Measurements from ENCODE around the gene FUT2. TPM values are rescaled to one million over a fixed set of nuclear protein-coding genes. Genes with fewer than 3 reads are reported as not detected.

The FUT2 gene
- total and polyA plus RNA-seq, 2 experiments from 2014 or later = 0.25 TPM; not detected in 1

DNA sequence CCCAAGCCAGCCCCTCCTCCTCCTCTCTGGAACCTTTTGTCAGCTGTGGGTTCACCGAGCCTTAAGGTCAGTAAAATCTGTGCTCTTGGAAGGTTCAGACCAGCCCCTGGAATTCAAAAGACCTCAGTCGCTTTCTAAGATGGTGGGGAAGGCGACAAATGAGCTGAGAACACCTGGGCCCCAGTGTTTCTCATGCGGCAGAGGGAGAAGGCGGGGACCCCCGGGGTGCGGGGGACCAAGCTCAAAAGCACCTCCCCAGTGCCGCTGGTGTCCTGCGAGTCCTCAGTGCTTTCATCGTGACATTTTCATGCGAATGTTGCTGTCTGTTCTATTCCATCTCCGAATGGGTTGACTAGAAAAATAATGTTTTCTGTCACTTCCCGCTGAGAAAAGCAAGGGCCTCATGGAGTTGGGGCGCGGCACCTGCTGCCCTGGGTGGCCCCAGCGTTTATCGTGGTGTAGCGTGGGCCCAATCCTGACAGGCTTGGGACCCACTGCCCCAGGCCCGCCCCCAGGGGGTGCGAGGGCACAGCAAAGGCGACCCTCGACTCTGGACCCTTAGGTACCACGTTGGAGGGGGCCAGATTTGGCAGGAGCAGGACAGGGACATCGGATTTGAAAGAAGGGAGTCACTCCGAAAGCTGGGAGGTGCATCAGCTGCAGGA is 22.2 kb upstream of the FUT2 start:
- H3K27me3 ChIP-seq (replicated peaks; ENCODE audit: insufficient read depth) = no peaks in the 10 kb centered on the region

DNA sequence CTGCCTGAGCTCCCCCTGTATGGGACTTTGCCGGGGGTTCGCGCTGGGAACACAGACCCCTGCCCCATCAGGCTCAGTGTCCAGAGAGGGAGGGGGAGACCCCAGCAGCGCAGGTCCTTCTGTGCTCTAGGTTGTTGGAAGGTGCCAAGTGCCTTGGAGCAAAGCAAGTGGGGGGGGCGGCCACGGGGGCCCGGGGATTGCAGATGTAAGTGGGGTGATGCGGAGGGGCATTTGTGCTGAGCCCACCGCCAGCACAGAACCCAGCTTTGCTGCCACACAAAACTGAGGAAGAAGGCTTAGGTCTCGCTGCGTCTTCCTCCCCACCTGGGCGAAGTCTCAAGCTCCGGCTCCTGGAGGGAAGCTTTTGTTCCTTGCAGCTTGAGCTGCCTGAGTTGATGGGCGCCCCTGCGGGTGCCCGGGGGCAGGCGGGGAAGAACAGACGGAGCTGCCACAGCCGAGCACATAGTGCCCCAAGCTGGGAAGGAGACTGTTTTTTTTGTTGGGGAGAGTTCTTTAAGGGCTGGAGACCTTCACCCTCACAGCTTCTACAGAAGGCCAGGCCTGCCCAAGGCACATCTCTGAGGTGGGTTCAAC is 21.5 kb upstream of the FUT2 start:
- Histone ChIP-seq H3K27me3 (replicated peaks; ENCODE audit: insufficient read depth) (no peaks in the 10 kb centered on the region), H3K9me2 (ENCODE audit: insufficient read depth) (no peaks in the 10 kb centered on the region), H3K36me3 (ENCODE audit: low read depth) (no peaks in the 10 kb centered on the region), H3K27ac (no peak overlapping the region), H4K20me1 (ENCODE audit: insufficient read depth) (no peaks in the 10 kb centered on the region), H3F3A (ENCODE audit: insufficient read depth) (no peaks in the 10 kb centered on the region), H3K9me3 (ENCODE audit: low read depth) (no peaks in the 10 kb centered on the region), H3K4me2 (ENCODE audit: unreplicated experiment) (no peak overlapping the region), H3K9ac (no peak overlapping the region), H2AFZ (no peak overlapping the region), H3K4me1 (ENCODE audit: insufficient read depth) (no peaks in the 10 kb centered on the region), H3K79me2 (ENCODE audit: insufficient read depth) (no peaks in the 10 kb centered on the region), H3K4me3 (no peak overlapping the region)
- in situ Hi-C loops (cut with MboI) = no loop called here
- TF ChIP-seq EZH2 (IDR thresholded peaks at IDR 0.05; ENCODE audit: insufficient read depth, poor library complexity, severe bottlenecking) (no peak), EZH2phosphoT487 (IDR thresholded peaks at IDR 0.05; ENCODE audit: insufficient read depth, low read depth) (no peak)
- WGBS, 2 experiments (ENCODE audit: low coverage in 1 of 2, low lambda C conversion rate in 2 of 2, missing lambda C conversion rate in 2 of 2) = 84 to 87% methylated on average over 13 to 19 of the region's 19 CpGs
- DNase-seq = no peak

More for the DNA sequence above, 22.2 kb upstream of the FUT2 start:
- in situ Hi-C loops (cut with MboI) = no loop called here
- Histone ChIP-seq H3K9ac (no peak overlapping the region), H3K36me3 (ENCODE audit: low read depth) (no peaks in the 10 kb centered on the region), H3K79me2 (ENCODE audit: insufficient read depth) (no peaks in the 10 kb centered on the region), H3K4me2 (ENCODE audit: unreplicated experiment) (no peak overlapping the region), H3K9me2 (ENCODE audit: insufficient read depth) (no peaks in the 10 kb centered on the region), H3F3A (ENCODE audit: insufficient read depth) (no peaks in the 10 kb centered on the region), H3K4me1 (ENCODE audit: insufficient read depth) (no peaks in the 10 kb centered on the region), H3K27ac (no peak overlapping the region), H3K4me3 (no peak overlapping the region), H4K20me1 (ENCODE audit: insufficient read depth) (no peaks in the 10 kb centered on the region), H3K9me3 (ENCODE audit: low read depth) (no peaks in the 10 kb centered on the region), H2AFZ (no peak overlapping the region)
- no peak for TF ChIP-seq EZH2phosphoT487 (IDR thresholded peaks at IDR 0.05; ENCODE audit: insufficient read depth, low read depth)
- no peak for TF ChIP-seq EZH2 (IDR thresholded peaks at IDR 0.05; ENCODE audit: insufficient read depth, poor library complexity, severe bottlenecking)
- WGBS, 2 experiments (ENCODE audit: low coverage in 1 of 2, low lambda C conversion rate in 2 of 2, missing lambda C conversion rate in 2 of 2) = 76 to 77% methylated on average over 25 of the region's 25 CpGs
- DNase-seq = no peak

DNA sequence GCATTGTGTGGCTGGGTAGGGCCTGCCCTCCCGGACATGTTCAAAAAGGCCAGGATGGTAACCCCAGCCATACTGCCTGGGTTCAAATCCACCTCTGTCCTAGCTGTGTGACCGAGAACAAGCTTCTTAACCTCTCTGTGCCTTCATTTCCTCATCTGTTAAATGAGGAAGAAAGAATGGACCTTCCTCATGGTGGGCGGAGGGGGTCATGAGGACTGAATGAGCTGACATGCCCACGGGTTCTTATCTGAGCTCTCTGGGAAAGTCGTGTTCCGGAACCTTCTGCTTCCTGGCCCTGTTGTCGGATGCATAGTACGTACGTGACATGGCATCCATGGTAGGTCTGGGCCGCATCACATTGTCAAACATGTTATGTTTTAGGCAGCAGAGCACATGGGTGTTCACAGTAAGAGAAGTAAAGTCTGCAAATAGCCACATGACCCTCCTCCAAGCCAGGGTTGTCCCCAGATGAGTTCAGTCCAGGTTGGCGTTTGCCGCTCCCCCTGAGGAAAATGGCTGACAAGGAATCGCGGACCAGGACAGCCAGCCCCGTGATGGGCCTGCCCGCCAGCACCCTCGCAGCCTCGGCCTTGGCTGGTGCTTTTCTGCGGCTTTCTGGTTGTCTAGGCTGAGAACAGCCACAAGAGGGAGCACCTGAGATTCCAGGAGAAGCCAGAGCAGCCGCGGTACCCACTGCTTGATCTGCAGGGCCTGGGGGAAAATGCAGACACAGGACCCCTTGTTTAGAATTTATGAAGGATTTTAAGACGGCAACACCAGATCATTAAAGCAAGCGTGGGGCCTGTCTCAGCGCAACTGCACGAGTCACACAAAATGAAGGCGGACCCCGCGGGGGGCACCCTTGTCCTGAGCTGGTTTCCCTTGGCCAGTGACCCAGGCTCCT is 20.6 kb upstream of the FUT2 start:
- in situ Hi-C loops (cut with MboI) = no loop called here
- Histone ChIP-seq H3F3A (ENCODE audit: insufficient read depth) (no peaks in the 10 kb centered on the region), H3K27ac (no peak overlapping the region), H3K27me3 (replicated peaks; ENCODE audit: insufficient read depth) (no peaks in the 10 kb centered on the region), H3K9ac (no peak overlapping the region), H3K4me1 (ENCODE audit: insufficient read depth) (no peaks in the 10 kb centered on the region), H3K9me3 (ENCODE audit: low read depth) (no peaks in the 10 kb centered on the region), H3K9me2 (ENCODE audit: insufficient read depth) (no peaks in the 10 kb centered on the region), H4K20me1 (ENCODE audit: insufficient read depth) (no peaks in the 10 kb centered on the region), H3K79me2 (ENCODE audit: insufficient read depth) (no peaks in the 10 kb centered on the region), H3K36me3 (ENCODE audit: low read depth) (no peaks in the 10 kb centered on the region), H3K4me2 (ENCODE audit: unreplicated experiment) (peak overlapping the region; percentile 16), H2AFZ (peak overlapping the region; percentile 48), H3K4me3 (no peak overlapping the region)
- no peak for TF ChIP-seq EZH2 (IDR thresholded peaks at IDR 0.05; ENCODE audit: insufficient read depth, poor library complexity, severe bottlenecking)
- peak; percentile 90 for DNase-seq
- WGBS, 2 experiments (ENCODE audit: low coverage in 1 of 2, low lambda C conversion rate in 2 of 2, missing lambda C conversion rate in 2 of 2) = 31 to 33% methylated on average over 28 of the region's 28 CpGs

DNA sequence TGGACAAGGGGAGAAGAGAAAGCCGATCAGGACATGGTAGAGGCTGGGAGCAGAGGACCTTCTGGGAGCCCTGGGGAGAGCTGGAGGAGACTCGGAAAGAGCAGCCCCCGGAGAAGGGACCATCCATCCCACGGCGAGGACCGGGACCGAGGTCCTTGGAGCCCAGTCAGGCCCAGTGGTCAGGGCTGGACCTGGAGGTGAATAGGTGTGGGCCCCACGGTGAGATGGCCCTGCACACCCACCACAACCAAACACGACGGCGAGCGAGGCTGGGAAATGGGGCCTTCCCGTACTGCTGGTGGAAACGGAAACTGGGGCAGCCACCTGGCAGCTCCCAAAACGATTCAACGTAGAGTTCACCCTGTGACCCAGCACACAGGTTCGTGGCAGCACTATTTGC is 19.3 kb upstream of the FUT2 start:
- Histone ChIP-seq H3K9me2 (ENCODE audit: insufficient read depth) (no peaks in the 10 kb centered on the region), H3K9ac (no peak overlapping the region), H3K79me2 (ENCODE audit: insufficient read depth) (no peaks in the 10 kb centered on the region), H3K36me3 (ENCODE audit: low read depth) (no peaks in the 10 kb centered on the region), H3F3A (ENCODE audit: insufficient read depth) (no peaks in the 10 kb centered on the region), H3K4me3 (no peak overlapping the region), H4K20me1 (ENCODE audit: insufficient read depth) (no peaks in the 10 kb centered on the region), H3K4me1 (ENCODE audit: insufficient read depth) (no peaks in the 10 kb centered on the region), H3K27me3 (replicated peaks; ENCODE audit: insufficient read depth) (no peaks in the 10 kb centered on the region), H3K27ac (no peak overlapping the region), H2AFZ (no peak overlapping the region), H3K9me3 (ENCODE audit: low read depth) (no peaks in the 10 kb centered on the region), H3K4me2 (ENCODE audit: unreplicated experiment) (no peak overlapping the region)
- no peak for DNase-seq
- WGBS, 2 experiments (ENCODE audit: low coverage in 1 of 2, low lambda C conversion rate in 2 of 2, missing lambda C conversion rate in 2 of 2) = 74 to 82% methylated on average over 17 of the region's 17 CpGs
- in situ Hi-C loops (cut with MboI) = no loop called here
- TF ChIP-seq EZH2phosphoT487 (IDR thresholded peaks at IDR 0.05; ENCODE audit: insufficient read depth, low read depth) (no peak), EZH2 (IDR thresholded peaks at IDR 0.05; ENCODE audit: insufficient read depth, poor library complexity, severe bottlenecking) (no peak)
